Astrocyte (in vitro differentiated cells and primary cell): ENCODE data around the gene USP36.

ENCODE experiments used
- CTCF ChIP-seq: IDR thresholded peaks from 2 replicates; pipeline ENCODE4 v1.5.1; 2011; ENCODE audit warnings: low read depth, mild to moderate bottlenecking, inconsistent platforms, low read length, moderate library complexity; ENCODE audit not compliant: insufficient read depth
- EZH2 ChIP-seq: IDR thresholded peaks from 2 replicates; pipeline ENCODE4 v1.6.1; 2012; ENCODE audit warnings: mild to moderate bottlenecking, low read length, inconsistent platforms; ENCODE audit not compliant: insufficient read depth

GRCh38 chr17:78878871-78879527 is 38.4 kb upstream of the USP36 start:
- TF ChIP-seq EZH2 (no peak), CTCF (no peak)
